ENCODE data around the gene PRKCD.

PRKCD gene

GRCh38 chr3:53194210-53195065 lies 33.4 kb downstream of the PRKCD start:
- no peak for TF ChIP-seq CTCF (IDR thresholded peaks at IDR 0.05; ENCODE audit: extremely low read depth, missing control alignments)
- DNase-seq (ENCODE audit: low spot score): no peak

- no peak for TF ChIP-seq CTCF (IDR thresholded peaks at IDR 0.05; ENCODE audit: extremely low read depth, missing control alignments)
- DNase-seq (ENCODE audit: low spot score): no peak
Measured at GRCh38 chr3:53195066-53195450, 34.0 kb downstream of the PRKCD start.

GRCh38 chr3:53195602-53196574 lies 34.9 kb downstream of the PRKCD start:
- peak; percentile 77 for DNase-seq (ENCODE audit: low spot score)
- peak; percentile 95 for TF ChIP-seq CTCF (IDR thresholded peaks at IDR 0.05; ENCODE audit: extremely low read depth, missing control alignments)

- peak; percentile 51 for TF ChIP-seq CTCF (IDR thresholded peaks at IDR 0.05; ENCODE audit: extremely low read depth, missing control alignments)
Measured at GRCh38 chr3:53196575-53197407, 35.8 kb downstream of the PRKCD start.

GRCh38 chr3:53198256-53198977 lies 37.4 kb downstream of the PRKCD start:
- peak; percentile 25 for TF ChIP-seq CTCF (IDR thresholded peaks at IDR 0.05; ENCODE audit: extremely low read depth, missing control alignments)

More at GRCh38 chr3:53196575-53197407, 35.8 kb downstream of the PRKCD start:
- peak; percentile 66 for DNase-seq (ENCODE audit: low spot score)

GRCh38 chr3:53198996-53199395 lies 38.0 kb downstream of the PRKCD start:
- TF ChIP-seq CTCF (IDR thresholded peaks at IDR 0.05; ENCODE audit: extremely low read depth, missing control alignments): no peak
- no peak for DNase-seq (ENCODE audit: low spot score)

More at GRCh38 chr3:53198256-53198977, 37.4 kb downstream of the PRKCD start:
- no peak for DNase-seq (ENCODE audit: low spot score)

All from GM20000 (cell line).